HG02798 (cell line): Measurements from ENCODE around the gene RBKS.
"Not testable (repeated sequence)": the region's sequence is repeated elsewhere in the genome, so short reads cannot be mapped to it uniquely, and the experiment has no call there.

Experiments used
- ATAC-seq: cut with Tn5 transposase; IDR thresholded peaks from one replicate; pipeline ENCODE4 v1.9.1; 2021; ENCODE audit warnings: mild to moderate bottlenecking; ENCODE audit not compliant: unreplicated experiment, poor library complexity

Gene RBKS

DNA sequence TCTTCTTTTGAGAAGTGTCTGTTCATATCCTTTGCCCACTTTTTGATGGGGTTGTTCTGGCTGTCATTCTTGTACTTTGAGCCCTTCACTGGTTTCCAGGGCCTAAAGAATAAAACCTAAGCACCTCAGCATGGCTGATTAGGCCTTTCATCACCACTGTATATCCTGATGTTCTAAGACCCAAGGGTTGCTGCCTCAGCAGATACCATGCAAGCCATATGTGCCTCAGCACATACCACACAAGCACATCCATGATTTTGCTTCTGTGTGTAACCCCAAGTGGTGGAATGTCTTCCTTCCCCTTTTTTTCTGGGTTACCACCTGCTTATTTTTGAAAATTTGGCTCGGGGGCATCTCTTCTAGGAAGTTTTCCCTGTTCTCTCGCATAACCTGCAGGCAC lies 11.4 kb downstream of the RBKS start:
- no peak for ATAC-seq

DNA sequence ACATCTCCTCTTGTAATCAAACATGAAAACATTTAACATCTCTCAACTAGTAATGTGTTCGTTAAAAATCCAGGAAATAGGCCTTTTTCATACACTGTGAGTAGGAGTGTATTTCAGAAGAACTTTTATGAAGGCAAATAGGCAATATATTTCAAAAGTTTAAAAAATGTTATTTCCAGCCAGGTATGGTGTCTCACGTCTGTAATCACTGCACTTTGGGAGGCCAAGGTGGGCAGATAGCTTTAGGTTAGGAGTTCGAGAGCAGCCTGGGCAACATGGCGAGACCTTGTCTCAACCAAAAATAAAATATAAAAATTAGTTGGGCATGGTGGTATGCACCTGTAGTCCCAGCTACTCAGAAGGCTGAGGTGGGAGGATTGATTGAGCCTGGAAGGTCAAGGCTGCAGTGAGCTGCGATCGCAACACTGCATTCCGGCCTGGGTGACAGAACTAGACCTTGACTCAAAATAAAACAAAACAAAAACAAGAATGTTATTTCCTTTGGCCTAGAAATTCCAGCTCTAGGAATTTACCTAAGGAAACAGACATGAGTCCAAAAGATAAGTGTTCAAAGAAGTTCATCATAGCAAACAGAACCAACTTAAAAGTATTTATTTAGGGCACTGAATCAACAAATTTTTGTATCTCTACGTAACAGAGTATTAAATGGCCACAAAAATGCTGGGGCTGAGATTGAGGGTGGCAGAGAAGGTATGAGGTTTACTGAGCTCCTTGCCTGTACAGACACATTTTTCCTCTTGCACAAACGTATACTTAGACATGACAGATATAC lies 14.9 kb downstream of the RBKS start:
- ATAC-seq, result no peak

DNA sequence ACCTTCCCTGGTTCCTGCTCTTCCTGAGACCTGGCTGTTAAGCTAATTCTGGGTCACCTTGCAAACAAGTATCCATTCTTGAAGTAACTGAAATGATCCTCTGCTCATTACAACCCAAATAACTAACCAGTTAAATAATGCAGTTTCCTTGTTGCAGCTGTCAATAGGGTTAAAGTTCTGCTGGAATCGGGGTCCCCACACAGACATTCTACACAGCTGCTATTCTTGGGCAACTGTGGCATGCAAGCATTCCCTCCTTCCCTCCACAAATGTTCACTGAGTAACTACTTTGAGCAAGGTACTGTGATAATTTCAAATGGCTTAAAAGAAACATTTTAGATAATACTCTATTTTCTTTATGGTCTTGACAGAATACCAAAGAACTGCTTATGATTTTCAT lies 17.1 kb downstream of the RBKS start:
- ATAC-seq, result no peak

DNA sequence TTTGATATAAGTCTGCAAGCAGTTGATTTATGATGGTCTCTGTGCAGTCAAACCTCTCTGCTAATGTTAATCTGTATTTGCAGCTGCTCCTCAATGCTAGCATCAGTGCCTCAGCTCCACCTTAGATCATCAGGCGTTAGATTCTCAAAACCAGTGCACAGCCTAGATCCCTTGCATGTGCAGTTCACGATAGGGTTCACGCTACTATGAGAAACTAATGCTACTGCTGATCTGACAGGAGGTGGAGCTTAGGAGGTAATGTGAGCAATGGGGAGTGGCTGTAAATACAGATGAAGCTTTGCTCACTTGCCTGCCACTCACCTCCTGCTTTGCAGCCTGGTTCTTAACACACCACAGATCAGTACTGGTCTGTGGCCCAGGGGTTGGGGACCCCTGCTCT lies 18.4 kb downstream of the RBKS start:
- ATAC-seq, result no peak

DNA sequence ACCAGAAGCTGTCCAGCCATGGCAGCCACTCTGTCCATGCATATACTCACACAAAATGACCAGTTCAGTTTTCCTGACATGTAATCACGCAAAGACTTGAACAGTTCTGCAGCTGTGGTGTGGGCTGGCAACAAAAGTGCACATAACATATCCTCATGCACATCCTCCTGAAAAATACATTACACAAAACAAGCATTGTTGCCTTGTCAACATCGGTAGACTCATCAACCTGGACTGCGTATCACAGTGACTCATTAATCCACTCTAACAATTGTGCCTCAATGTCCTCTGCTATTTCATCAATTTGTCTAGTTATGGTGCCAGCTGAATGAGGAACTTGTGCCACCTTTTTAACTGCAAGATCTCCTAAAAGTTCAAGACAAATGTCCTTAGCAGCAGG lies 19.5 kb downstream of the RBKS start:
- ATAC-seq, result no peak

DNA sequence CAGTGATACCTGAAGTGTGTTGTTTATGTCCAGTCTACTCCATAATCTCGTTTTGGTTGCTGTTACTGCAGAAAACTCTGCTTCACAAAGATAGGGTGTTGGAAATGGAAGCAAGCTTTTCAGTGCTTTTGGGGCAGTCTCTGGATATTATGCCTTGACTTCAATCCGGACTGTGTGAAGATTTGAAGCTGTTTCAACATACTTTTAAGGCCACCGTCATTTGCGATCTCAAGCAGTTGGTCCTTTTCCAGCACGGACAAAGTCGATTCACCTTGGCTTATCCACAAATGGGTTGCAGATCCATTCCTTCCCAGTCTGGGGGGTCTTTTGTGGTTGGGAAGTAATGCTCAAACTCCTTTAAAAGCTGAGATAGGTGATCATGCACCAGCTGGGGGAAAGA lies 20.4 kb downstream of the RBKS start:
- ATAC-seq, result no peak

DNA sequence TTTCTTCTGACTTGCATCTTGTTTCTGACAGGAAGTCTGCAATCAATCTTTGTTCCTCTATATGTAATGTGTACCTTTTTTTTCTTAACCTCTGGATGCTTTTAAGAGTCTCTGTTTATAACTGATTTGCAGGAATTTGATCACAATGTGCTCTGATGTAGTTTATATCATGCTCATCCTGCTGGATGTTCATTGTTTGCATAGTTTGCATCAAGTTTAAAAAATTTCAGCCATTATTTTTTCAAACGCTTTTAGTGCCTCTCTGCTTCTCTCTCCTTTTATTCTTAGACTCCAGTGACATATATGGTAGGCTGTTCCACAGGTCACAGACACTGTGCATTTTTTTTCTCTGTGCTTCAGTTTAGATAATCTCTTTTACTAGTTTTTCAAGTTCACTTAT lies 23.9 kb downstream of the RBKS start:
- no peak for ATAC-seq

DNA sequence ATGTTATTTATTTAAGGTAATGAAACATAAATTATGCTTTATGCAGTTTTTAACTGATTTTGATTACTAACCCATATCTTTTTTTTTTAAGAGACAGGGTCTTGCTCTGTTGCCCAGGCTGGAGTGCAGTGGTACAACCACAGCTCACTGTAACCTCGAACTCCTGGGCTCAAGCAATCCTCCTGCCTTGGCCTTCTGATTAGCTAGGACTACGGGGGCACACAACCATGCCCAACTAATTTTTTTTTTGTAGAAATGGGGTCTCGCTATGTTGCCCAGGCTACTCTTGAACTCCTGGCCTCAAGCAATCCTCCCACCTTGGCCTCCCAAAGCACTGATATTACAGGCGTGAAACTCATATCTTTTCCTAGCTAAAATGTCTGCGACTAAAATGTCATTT lies 26.2 kb downstream of the RBKS start:
- ATAC-seq, result not testable (repeated sequence)

DNA sequence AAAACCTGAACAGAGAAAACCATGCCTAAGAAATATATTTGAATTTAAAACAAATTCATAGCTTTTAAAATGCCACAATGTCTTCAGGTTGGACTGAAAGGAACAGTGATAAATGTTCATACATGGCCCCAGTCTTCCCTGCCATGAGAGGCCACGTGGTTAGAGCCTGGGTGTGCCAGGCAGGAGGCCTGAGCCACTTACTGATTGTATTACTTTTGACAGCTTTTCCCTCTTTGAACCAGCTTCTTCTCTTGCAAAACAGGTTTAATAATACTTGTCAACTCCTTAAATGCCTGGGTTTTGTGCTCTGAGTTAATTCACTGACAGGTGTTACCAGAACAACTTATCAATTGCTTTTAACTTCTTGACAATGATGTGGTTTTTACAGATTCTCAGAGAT lies 27.0 kb downstream of the RBKS start:
- ATAC-seq, result no peak

DNA sequence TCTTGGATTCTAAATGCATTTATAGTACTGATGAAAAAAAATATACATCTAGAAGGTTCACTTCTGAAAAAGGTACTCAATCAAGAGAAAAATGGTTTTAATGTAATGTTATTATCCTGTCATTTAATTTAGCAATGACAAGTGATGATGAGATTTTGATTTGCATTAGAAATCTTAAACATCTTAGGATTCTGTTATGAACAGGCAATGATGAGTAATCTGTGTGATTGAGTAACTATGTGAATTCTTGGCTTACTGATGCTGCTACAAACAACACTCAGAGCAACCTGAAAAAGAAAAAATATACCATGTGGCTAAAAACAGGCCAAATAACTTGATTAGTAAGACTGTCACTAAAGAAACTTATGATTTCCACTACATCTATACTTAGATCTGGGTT lies 30.1 kb downstream of the RBKS start:
- ATAC-seq, result no peak

DNA sequence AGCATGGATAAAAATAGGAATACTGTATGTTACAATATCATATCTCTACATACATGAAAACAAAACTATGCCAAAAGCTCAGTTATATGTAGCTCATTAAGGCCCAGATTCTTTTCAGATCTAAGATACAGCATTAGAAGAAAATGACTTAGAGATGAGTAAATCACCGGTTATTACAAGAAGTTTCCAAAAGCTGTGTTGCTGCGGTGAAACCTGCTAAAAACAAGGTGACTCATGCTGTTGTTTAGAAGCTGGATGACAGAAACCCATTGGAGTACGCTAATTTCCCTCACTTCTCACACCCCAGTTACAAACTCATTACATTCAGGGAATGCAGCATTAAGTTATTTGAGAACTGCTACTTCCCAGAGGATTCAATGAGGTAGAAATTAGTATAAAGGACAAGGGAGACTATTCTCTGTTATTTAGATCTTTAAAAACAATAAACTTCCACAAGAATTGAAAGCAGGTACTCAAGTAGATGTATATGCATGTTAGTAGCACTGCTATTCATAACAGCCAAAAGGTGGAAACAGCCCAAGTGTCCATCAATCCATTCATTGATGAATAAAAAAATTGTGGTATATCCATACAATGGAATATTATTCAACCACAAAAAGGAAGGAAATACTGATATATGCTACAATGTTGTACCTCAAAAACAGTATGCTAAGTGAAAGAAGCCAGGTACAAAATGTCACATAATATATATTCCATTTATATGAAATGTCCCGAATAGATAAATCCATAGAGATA lies 32.6 kb downstream of the RBKS start:
- no peak for ATAC-seq

DNA sequence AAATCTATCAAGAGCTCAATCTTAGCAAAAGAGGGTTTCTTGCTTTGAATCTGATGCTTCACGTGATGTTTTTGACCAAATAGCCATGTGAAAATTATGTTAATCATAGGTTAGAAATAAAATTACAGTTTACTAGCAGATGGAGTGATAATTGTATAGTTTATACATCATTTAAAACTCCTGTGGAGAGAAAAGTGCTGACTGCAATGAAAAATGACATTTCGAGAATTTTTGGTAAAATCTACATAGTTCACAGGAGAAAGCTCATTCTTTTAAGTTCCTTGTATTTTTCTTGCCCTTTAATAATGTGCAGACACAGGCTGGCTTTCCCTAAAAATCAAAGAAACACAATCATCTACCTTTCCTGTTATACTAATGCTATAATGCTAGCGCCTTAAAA lies 33.2 kb downstream of the RBKS start:
- ATAC-seq, result no peak

DNA sequence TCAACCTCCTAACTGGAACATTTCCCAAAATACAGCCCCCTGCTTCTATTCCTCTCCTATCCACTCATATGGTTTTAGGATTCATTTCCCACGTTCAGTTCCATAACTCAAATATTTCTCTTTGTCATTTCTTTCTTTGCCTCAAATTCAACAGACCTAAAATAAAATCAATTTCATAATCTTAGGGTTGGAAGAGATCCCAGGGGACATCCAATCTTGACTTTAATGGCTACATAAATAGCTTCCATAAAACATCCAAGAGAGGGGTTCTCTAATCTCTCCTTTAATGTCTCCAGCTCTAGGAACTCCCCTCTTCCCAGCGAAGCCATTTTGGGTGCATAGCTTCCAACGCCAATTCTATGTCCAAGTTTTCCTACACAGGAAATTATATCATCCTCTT lies 33.8 kb downstream of the RBKS start:
- ATAC-seq, result no peak

DNA sequence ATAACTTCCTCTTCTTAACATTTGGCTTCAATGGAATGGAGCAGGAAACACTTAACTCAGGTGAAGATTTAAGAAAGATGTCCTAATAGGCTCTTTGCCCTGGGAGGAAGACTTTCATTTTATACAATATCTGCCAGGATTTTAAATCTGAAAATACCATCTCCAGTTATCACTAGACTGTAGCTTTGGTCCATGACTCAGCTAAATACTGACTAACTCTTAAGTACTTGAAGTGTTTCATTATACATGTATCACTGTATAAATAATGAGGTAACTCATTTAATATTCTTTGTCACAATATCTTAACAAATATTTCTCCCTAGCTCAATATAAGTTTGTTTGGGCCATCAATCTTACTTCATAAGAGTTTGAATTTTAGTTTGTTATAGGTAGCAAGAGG lies 34.7 kb downstream of the RBKS start:
- no peak for ATAC-seq

DNA sequence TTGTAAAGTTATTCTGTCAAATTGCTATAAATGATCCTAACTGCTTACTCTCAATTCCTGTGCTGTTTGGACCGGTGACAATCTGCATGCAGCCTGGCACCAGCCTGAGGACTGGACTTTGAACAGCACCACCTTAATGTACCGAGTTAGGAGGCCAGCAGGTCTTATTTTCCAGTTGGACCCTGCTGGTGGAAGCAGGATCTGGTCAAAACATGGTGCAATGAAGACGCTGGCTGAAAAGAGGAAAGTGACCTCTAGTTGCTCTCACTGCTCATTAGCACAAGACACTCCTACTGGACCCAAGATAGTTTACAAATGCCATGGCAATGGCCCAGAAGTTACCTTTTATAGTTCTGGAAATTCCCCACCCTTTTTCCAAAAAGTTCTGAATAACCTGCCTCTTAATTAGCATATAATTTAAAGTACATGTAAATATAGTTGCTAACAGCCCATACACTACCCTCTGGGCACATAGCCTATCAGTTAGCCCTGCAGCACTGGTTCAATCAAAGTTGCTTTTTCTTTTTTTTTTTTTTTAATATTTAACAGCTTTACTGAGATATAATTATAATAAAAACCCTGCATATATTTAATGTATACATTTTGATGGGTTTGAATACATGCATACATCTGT lies 35.8 kb downstream of the RBKS start:
- no peak for ATAC-seq

DNA sequence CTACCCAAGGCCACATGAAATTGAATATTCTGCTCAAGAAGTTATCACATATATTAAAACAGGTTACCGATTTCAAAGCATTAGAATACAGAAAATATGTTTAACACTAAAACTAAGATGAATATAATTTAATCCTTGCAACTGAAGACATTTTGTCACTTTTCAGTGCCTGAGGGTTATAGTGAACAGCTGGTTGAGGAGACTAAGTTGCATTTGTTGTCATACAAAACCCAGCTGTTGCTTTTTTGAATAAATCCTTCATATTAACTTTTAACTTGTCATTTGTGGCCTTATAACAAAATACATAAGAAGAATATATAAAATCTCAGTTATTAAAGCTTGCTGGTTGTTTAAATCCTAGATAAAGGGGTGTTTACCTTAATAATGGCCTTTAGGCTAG lies 37.5 kb downstream of the RBKS start:
- no peak for ATAC-seq

DNA sequence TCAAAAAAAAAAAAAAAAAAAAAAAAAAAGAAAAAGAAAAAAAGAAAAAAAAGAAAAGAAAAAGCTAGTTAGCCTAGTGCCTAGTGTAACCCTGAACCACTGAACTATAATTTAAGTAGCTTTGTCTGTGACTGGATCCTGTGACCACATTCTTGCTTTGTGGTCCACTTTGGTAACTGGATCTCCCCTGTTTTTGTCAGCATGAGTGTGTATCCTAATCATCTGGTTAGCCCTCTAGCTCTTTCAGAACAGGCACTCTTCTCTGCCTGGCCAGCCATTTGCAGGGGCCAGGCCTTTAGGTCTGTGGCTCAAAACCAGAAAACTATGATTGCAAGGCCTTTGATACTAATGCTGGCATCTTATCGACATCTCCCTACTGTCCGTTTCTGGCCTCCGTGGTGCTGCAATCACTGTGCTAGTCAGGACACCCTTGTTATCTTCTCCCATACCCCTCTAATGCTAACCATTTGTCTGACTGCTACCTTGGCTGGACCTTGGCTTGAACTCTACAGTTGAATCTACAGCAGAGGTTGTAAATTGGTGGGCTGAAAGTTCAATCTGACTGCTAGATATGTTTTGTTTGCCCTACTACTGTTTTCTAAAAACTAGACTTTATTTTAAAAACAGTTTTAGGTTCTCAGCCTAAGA lies 40.5 kb downstream of the RBKS start:
- no peak for ATAC-seq

DNA sequence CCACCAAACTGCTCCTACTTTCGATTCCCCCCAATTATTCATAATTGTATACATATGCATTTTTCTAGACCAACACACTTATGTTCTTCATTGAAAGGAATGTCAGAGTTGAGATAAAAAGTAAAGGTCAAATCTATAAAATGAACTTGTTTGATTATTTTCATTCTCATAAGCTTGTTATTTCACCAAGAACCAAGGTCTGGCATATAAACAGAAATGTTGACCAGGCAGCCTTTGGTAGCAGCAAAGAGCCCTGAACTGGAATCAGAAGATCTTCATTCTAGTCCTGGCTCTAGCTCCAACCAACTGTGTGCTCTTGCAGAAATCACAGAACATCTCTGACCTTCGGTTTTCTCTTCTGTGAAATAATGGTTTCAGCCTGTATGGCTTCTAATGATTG lies 42.9 kb downstream of the RBKS start:
- ATAC-seq, result no peak

DNA sequence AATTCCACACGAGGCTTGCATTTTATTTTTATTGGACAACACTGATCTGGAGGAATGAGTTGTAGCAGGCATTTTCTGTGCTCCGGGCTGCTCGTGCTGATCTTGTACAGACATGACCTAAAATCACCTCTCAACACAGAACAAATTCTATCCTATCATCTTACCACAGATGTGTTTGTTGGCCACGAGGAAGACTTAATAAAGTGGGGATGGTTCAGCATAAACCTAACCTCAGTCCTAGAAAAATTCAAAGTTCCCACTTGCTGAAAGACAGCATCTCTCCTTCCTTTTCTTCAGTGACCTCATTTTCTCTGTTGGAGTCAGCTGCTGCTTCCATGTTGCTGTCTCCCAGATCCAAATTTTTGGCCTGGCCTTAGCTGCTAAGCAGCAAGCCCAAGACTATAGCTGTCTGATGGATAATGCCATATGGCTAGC lies 45.3 kb downstream of the RBKS start:
- ATAC-seq, result no peak

DNA sequence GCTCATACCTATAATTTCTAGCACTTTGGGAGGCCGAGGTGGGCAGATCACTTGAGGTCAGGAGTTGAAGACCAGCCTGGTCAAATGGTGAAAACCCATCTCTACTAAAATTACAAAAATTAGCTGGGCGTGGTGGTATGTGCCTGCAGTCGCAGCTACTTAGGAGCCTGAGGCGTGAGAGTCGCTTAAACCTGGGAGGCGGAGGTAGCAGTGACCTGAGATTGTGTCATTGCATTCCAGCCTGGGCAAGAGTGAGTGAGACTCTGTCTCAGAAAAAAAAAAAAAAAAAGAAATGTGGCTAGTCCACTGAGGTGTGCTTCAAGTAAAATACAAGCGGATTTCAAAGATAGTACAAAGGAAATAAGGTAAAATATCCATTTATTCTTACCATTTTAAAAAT lies 46.2 kb downstream of the RBKS start:
- ATAC-seq, result no peak

DNA sequence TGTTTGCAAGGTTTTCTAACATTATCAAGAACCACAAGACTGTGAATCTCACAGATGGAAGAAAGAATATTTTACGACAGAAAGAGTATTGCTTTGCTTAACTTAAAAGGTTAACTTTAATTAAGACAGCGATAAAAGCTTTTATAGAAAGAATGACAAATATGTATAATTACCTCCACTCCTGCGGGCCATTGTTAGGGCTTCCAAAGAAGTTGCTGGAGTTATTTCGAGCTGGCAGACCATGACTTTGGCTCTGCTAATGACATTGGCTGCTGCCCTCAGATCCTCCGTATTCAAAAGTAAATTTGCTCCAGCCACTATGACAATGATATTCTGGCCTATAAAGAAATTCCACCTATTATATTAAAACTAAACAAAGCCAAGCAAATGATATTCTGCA lies 47.3 kb downstream of the RBKS start:
- ATAC-seq, result no peak
